Endothelial cell of umbilical vein (primary cell): Measurements from ENCODE around the gene GOLGA1. TPM values are rescaled to one million over a fixed set of nuclear protein-coding genes. Genes with fewer than 3 reads are reported as not detected.

ENCODE experiments used
- BruUV-seq: library from RNA; stranded (reverse); fragments of 400-500 nt; replicated peaks from 2 replicates; lab custom pipeline; 2021; lab: Mats Ljungman, UMichigan
- CTCF ChIA-PET: fragments of 300-600, 350-600 bp; sonication (Branson Sonifier 250); formaldehyde crosslinking; loops from one replicate; lab custom pipeline; 2021; ENCODE audit warnings: antibody characterized with exemption, inconsistent platforms; lab: Charles Lee
- POLR2A ChIA-PET: fragments of 300-600, 350-600 bp; sonication (Branson Sonifier 250); formaldehyde crosslinking; loops from one replicate; lab custom pipeline; 2021; ENCODE audit warnings: antibody characterized with exemption, inconsistent platforms; lab: Charles Lee
- DNase-seq: peaks from one replicate; pipeline ENCODE4 v3.0.0-alpha.2; 2011; ENCODE audit warnings: low read depth, low spot score
- FAIRE-seq: peaks from 2 replicates; lab custom pipeline; 2011; peaks lifted over from hg19 to GRCh38; lab: Jason Lieb, UNC
- H2AFZ ChIP-seq: 2 replicates; pipeline ENCODE4 v1.6.0; 2012; ENCODE audit warnings: low read depth, low read length, control low read depth, inconsistent platforms
- H3K27ac ChIP-seq: 2 replicates; pipeline ENCODE4 v1.5.1; 2011; ENCODE audit warnings: low read depth, mild to moderate bottlenecking, control low read depth, low read length, moderate library complexity; ENCODE audit not compliant: insufficient read depth
- H3K27me3 ChIP-seq, 2 experiments: 2 replicates each; pipeline versions ENCODE4 v1.6.0 to v1.6.1; 2011; ENCODE audit warnings: low read length in 2 of 2, mixed read lengths in 1 of 2; ENCODE audit not compliant: control insufficient read depth in 2 of 2, insufficient read depth in 2 of 2
- H3K36me3 ChIP-seq, 2 experiments: 2 replicates in 1 of 2; 3 replicates in 1 of 2; pipeline ENCODE4 v1.5.1; 2011; ENCODE audit warnings: low read length in 2 of 2, mild to moderate bottlenecking in 1 of 2, moderate library complexity in 1 of 2; ENCODE audit not compliant: control insufficient read depth in 2 of 2, insufficient read depth in 2 of 2; ENCODE audit errors: extremely low read depth in 1 of 2
- H3K4me1 ChIP-seq: 3 replicates; pipeline ENCODE4 v1.5.1; 2011; ENCODE audit warnings: mild to moderate bottlenecking, low read length; ENCODE audit not compliant: control insufficient read depth, insufficient read depth; ENCODE audit errors: extremely low read depth
- H3K4me2 ChIP-seq: 2 replicates; pipeline ENCODE4 v1.6.1; 2011; ENCODE audit warnings: low read length, control low read depth, mixed read lengths; ENCODE audit not compliant: insufficient read depth
- H3K4me3 ChIP-seq, 3 experiments: fragments of 200-600 bp in 1 of 3; sonication (generic), shearing (Covaris generic) in 1 of 3; replicated peaks in 1 of 3; 2 replicates each; pipeline ENCODE4 v1.5.1; 2011 to 2016; ENCODE audit warnings: control low read depth in 3 of 3, low read length in 3 of 3, mild to moderate bottlenecking in 2 of 3, inconsistent platforms in 1 of 3, low read depth in 1 of 3, moderate library complexity in 1 of 3; ENCODE audit not compliant: insufficient read depth in 1 of 3
- H3K79me2 ChIP-seq: 2 replicates; pipeline ENCODE4 v1.6.0; 2012; ENCODE audit warnings: low read length, inconsistent platforms; ENCODE audit not compliant: control insufficient read depth, insufficient read depth
- H3K9ac ChIP-seq: replicated peaks from 2 replicates; pipeline ENCODE3; 2011; ENCODE audit warnings: low read length, control low read depth; ENCODE audit not compliant: insufficient read depth; ENCODE audit errors: extremely low read depth
- H3K9me1 ChIP-seq: replicated peaks from 3 replicates; pipeline ENCODE4 v1.6.0; 2011; ENCODE audit warnings: mild to moderate bottlenecking, low read length; ENCODE audit not compliant: control insufficient read depth, insufficient read depth; ENCODE audit errors: extremely low read depth
- H3K9me3 ChIP-seq: replicated peaks from 2 replicates; pipeline ENCODE4 v1.5.1; 2012; ENCODE audit warnings: low read length, inconsistent platforms; ENCODE audit not compliant: control insufficient read depth, insufficient read depth
- H4K20me1 ChIP-seq: replicated peaks from 2 replicates; pipeline ENCODE3; 2011; ENCODE audit warnings: mild to moderate bottlenecking, low read length; ENCODE audit not compliant: control insufficient read depth, insufficient read depth; ENCODE audit errors: extremely low read depth
- CTCF ChIP-seq, 2 donors: IDR thresholded peaks; 1 replicate in 1 of 2; 2 replicates in 1 of 2; pipeline ENCODE4 v1.5.1; 2011; ENCODE audit warnings: low read length in 2 of 2, mild to moderate bottlenecking in 2 of 2, moderate library complexity in 2 of 2, control low read depth in 1 of 2, inconsistent platforms in 1 of 2, low read depth in 1 of 2; ENCODE audit not compliant: insufficient read depth in 1 of 2; ENCODE audit errors: extremely low read depth in 1 of 2
- EZH2 ChIP-seq: IDR thresholded peaks from 2 replicates; pipeline ENCODE4 v1.6.1; 2012; ENCODE audit warnings: borderline replicate concordance, low read depth, mild to moderate bottlenecking, moderate library complexity, low read length, inconsistent platforms; ENCODE audit not compliant: severe bottlenecking
- FOS ChIP-seq: IDR thresholded peaks from 2 replicates; pipeline ENCODE4 v1.6.1; 2011; ENCODE audit warnings: mild to moderate bottlenecking, low read length, moderate library complexity, borderline replicate concordance; ENCODE audit not compliant: insufficient read depth
- GATA2 ChIP-seq: IDR thresholded peaks from 2 replicates; pipeline ENCODE4 v1.7.0; 2011; ENCODE audit warnings: low read depth, mild to moderate bottlenecking, moderate library complexity, mixed read lengths, low read length; ENCODE audit not compliant: insufficient read length, insufficient read depth
- JUN ChIP-seq: IDR thresholded peaks from 2 replicates; pipeline ENCODE4 v1.6.1; 2011; ENCODE audit warnings: borderline replicate concordance, low read depth; ENCODE audit not compliant: insufficient read length, insufficient read depth
- MAX ChIP-seq: IDR thresholded peaks from 2 replicates; pipeline ENCODE4 v1.6.1; 2011; ENCODE audit not compliant: insufficient read depth, insufficient read length
- MYC ChIP-seq: IDR thresholded peaks from one replicate; pipeline ENCODE4 v1.6.1; 2011; ENCODE audit warnings: mild to moderate bottlenecking, low read depth, low read length
- POLR2A ChIP-seq: IDR thresholded peaks from 2 replicates; pipeline ENCODE4 v1.6.1; 2012; ENCODE audit warnings: low read depth, mild to moderate bottlenecking, control low read depth, low read length
- POLR2AphosphoS5 ChIP-seq: IDR thresholded peaks from 2 replicates; pipeline ENCODE4 v1.6.1; 2012; ENCODE audit warnings: low read depth, mild to moderate bottlenecking, control low read depth, low read length, moderate library complexity; ENCODE audit not compliant: insufficient read depth
- dilution Hi-C: fragments of 300-500 bp; cut with MboI; formaldehyde crosslinking; loops from one replicate; pipeline ENCODE4 v1.15.0; 2019; ENCODE audit warnings: low sequenced_read_pairs; ENCODE audit not compliant: extremely low pct_ligation_motif_present
- intact Hi-C: fragments of 100-400 bp; cut with micrococcal nuclease; formaldehyde crosslinking; loops from one replicate; pipeline ENCODE4 v1.10.0; 2022
- polyA plus RNA-seq, 4 experiments: library from polyadenylated mRNA; depleted of rRNA in 3 of 4; stranded (reverse) in 3 of 4; unstranded in 1 of 4; fragments of >200 nt; gene quantifications; 2 replicates each; pipeline versions ENCODE4 v1.2.1 to v1.2.3, GENCODE V29; 2011 to 2012; ENCODE audit warnings: missing spikeins in 1 of 4
- total RNA-seq: library from RNA; stranded (reverse); gene quantifications from 2 replicates; pipeline ENCODE4 v1.2.3, GENCODE V29; 2021

The GOLGA1 gene
- total and polyA plus RNA-seq, 2 donors (not counting 3 experiments of a cell fraction or from before 2014, with no cell fraction given): 13.1 to 19.9 TPM

GRCh38 chr9:124964604-124965003 lies 23.7 kb upstream of the GOLGA1 start:
- Histone ChIP-seq H3K4me3 (no peak overlapping the region), H3K27me3 (no peaks in the 10 kb centered on the region), H3K4me1 (no peaks in the 10 kb centered on the region), H3K9me1 (no peaks in the 10 kb centered on the region), H3K9me3 (no peaks in the 10 kb centered on the region), H4K20me1 (no peaks in the 10 kb centered on the region), H3K79me2 (no peaks in the 10 kb centered on the region), H3K27ac (no peak overlapping the region), H3K36me3 (no peaks in the 10 kb centered on the region), H2AFZ (no peak overlapping the region), H3K4me2 (no peak overlapping the region), H3K9ac (no peak overlapping the region)
- no TSS peak for BruUV-seq
- DNase-seq (no peak), FAIRE-seq (no peak)
- ChIA-PET CTCF (interaction anchor here (0.7 to 2.8 kb wide), 2 partner anchors 16 kb away, joined by 3 to 9 read pairs; no protein-coding TSS in a partner anchor), POLR2A (no interaction called here)
- TF ChIP-seq GATA2: no peak
- no peak for TF ChIP-seq CTCF (IDR thresholded peaks at IDR 0.05; ENCODE audit: extremely low read depth in 1 of 2, insufficient read depth in 1 of 2, low read depth in 1 of 2, low read length in 2 of 2)
- TF ChIP-seq MYC: no peak
- TF ChIP-seq MAX: no peak
- no peak for TF ChIP-seq POLR2A
- no peak for TF ChIP-seq FOS
- TF ChIP-seq JUN: no peak
- TF ChIP-seq POLR2AphosphoS5: no peak
- TF ChIP-seq EZH2: no peak
- dilution Hi-C loops (no loop called here), intact Hi-C loops (no loop called here)
